ENCODE results near the gene NDOR1.

NDOR1 gene

DNA sequence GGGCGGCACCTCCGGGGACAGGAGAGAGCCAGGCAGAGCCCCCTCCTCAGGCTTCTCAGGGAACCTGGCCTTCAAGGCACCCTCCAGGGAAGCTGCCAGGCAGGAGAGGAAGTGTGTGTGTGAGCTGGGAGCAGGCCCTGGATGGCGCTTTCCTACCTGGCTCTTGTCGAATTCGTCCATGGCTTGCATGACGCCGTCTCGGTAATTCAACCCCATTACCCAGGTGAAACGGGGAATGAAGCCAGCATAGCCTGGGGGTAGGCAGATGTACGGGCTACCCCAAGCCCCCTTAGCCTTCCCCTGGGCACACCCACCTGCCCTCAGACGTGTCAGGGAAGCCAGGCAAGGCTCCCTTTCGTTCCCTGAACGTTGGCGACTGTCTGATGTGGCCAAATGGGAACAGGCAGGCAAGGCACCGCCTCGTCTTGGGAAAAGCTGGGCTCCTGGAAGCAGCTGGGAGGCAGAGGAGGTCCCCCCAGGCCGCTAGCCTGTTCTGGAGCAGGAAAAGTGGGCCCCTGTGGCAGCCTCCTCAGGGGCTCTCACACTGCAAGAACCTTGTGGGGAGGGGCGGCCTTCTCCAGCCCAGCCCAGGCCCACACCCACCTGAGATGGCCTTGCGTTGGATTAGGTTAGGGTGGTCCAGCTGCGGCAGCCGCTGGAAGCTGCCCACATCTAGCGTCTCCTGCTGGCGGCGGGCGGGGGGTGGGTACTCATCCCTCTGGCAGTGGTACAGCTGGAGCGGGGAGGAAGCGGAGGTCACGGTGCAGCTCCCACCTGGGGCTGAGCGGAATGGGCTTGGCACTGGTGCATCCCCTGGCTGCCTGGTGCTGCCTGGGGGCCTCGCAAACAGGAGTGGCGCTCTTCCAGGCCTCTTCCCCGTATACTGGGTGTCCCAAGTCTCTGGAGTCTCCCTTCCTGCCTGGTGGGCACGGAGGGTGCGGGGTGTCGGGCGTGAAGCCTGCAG is 39.3 kb downstream of the NDOR1 start:
- H3K27me3 ChIP-seq (replicated peaks; ENCODE audit: control insufficient read depth, insufficient read depth, low read length): no peaks in the 10 kb centered on the region
- no peak overlapping the region for H3K4me3 ChIP-seq (replicated peaks; ENCODE audit: low read depth, low read length)
- DNase-seq (ENCODE audit: extremely low read depth, insufficient read length): no peak
- TF ChIP-seq, protein P1, sequence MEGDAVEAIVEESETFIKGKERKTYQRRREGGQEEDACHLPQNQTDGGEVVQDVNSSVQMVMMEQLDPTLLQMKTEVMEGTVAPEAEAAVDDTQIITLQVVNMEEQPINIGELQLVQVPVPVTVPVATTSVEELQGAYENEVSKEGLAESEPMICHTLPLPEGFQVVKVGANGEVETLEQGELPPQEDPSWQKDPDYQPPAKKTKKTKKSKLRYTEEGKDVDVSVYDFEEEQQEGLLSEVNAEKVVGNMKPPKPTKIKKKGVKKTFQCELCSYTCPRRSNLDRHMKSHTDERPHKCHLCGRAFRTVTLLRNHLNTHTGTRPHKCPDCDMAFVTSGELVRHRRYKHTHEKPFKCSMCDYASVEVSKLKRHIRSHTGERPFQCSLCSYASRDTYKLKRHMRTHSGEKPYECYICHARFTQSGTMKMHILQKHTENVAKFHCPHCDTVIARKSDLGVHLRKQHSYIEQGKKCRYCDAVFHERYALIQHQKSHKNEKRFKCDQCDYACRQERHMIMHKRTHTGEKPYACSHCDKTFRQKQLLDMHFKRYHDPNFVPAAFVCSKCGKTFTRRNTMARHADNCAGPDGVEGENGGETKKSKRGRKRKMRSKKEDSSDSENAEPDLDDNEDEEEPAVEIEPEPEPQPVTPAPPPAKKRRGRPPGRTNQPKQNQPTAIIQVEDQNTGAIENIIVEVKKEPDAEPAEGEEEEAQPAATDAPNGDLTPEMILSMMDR (IDR thresholded peaks at IDR 0.05; ENCODE audit: insufficient read depth, low read length, poor library complexity, severe bottlenecking): no peak
- H3K36me3 ChIP-seq (ENCODE audit: control insufficient read depth, insufficient read depth, low read length): peaks cover 18% of the 10 kb centered on the region

DNA sequence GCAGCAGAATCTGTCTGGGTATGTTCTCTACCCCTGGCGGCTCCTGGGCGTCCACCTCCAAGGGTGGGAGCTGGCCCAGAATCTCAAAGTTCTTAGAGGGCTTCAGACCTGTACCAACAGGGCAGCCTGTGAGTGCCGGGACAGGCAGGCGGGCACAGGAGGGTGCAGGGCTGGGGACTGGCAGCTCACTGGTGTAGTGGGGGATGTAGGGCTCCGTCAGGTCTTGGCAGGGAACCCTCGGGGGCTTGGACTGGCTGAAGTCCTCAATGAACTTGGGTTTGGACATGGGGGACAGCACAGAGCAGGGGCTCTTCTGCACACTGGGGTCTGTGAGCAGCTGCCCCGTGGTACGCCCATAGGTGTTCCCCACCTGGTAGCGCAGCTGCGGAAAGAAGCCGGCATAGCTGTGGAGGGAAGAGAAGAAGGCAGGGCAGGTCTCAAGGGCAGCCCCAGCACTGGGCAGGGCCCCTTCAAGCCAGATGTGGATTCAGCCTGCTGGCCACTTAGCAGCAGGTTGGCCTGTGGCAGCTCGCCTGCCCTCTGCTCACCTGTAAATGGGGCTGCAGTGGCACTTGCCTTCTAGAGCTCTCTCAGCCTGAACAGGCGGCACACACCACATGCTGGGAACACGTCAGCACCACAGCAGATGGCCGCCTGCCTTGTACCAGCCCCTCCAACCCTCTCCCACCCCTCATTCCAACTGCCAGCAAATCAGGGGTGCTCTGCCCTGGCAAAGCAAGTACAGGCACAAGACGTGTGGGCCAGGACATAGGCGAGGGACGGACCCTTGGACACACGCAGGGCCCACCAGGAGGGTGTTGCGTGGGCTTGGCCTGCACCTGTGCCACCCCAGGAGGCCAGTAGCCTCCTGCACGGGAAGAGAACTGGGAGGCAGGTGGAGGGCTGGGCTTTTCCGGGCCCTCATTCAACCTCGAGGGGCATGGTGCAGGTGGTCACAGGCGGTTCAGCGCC is 40.2 kb downstream of the NDOR1 start:
- Histone ChIP-seq H3K4me3 (replicated peaks; ENCODE audit: low read depth, low read length) (no peak overlapping the region), H3K36me3 (ENCODE audit: control insufficient read depth, insufficient read depth, low read length) (peaks cover 18% of the 10 kb centered on the region), H3K27me3 (replicated peaks; ENCODE audit: control insufficient read depth, insufficient read depth, low read length) (no peaks in the 10 kb centered on the region)
- no peak for DNase-seq (ENCODE audit: extremely low read depth, insufficient read length)
- TF ChIP-seq, protein P1 (IDR thresholded peaks at IDR 0.05; ENCODE audit: insufficient read depth, low read length, poor library complexity, severe bottlenecking): no peak

DNA sequence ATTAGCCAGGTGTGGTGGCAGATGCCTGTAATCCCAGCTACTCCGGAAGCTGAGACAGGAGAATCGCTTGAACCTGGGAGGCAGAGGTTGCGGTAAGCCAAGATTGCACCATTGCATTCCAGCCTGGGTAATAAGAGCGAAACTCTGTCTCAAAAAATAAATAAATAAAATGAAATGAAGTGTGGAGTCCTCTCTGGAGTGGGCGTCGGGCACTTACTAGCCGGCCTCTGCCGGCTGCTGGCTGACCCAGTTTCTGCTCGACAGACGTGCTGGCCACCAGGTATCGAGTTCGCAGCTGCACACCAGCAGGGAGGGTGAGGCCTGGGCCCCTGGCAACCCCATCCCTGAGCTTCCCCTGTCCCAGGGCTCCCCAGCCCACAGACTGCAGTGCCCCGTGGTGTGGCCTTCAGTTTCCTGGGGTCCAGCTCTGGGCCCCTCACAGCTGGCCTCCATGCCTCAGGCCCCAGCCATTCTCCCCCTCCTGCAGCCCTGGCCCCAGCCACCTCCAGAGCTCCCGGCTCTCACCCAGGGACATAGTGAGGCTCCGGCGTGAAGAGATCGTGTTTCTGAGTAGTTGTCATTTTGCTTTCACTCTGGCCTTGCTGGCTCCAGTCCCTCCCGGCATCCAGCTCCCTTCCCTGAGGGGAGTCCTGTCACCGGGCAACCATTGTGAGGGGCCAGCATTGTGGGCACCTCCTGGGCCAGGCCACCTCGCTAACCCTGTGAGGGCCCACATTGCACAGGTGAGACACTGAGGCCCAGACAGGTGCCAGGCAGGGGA is 41.8 kb downstream of the NDOR1 start:
- DNase-seq (ENCODE audit: extremely low read depth, insufficient read length): no peak
- TF ChIP-seq, protein P1 (IDR thresholded peaks at IDR 0.05; ENCODE audit: insufficient read depth, low read length, poor library complexity, severe bottlenecking): no peak
- Histone ChIP-seq H3K27me3 (replicated peaks; ENCODE audit: control insufficient read depth, insufficient read depth, low read length) (no peaks in the 10 kb centered on the region), H3K36me3 (ENCODE audit: control insufficient read depth, insufficient read depth, low read length) (peaks cover 15% of the 10 kb centered on the region), H3K4me3 (replicated peaks; ENCODE audit: low read depth, low read length) (no peak overlapping the region)

DNA sequence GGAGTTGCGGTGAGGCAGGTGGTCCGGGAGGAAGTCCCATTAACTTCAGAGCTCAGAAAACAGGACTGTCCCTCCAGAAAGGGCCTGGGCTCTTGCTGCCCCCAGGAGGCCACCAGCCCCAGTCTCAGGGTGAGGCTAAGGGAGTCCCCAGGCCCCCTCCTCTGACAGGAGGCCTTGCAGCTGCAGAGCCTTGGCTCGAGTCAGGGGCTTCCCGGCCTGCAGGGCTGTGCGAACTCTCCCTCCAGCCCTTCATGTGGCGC is 42.3 kb downstream of the NDOR1 start:
- no peak for DNase-seq (ENCODE audit: extremely low read depth, insufficient read length)
- Histone ChIP-seq H3K27me3 (replicated peaks; ENCODE audit: control insufficient read depth, insufficient read depth, low read length) (no peaks in the 10 kb centered on the region), H3K36me3 (ENCODE audit: control insufficient read depth, insufficient read depth, low read length) (peaks cover 9% of the 10 kb centered on the region), H3K4me3 (replicated peaks; ENCODE audit: low read depth, low read length) (no peak overlapping the region)
- TF ChIP-seq, protein P1 (IDR thresholded peaks at IDR 0.05; ENCODE audit: insufficient read depth, low read length, poor library complexity, severe bottlenecking): no peak

DNA sequence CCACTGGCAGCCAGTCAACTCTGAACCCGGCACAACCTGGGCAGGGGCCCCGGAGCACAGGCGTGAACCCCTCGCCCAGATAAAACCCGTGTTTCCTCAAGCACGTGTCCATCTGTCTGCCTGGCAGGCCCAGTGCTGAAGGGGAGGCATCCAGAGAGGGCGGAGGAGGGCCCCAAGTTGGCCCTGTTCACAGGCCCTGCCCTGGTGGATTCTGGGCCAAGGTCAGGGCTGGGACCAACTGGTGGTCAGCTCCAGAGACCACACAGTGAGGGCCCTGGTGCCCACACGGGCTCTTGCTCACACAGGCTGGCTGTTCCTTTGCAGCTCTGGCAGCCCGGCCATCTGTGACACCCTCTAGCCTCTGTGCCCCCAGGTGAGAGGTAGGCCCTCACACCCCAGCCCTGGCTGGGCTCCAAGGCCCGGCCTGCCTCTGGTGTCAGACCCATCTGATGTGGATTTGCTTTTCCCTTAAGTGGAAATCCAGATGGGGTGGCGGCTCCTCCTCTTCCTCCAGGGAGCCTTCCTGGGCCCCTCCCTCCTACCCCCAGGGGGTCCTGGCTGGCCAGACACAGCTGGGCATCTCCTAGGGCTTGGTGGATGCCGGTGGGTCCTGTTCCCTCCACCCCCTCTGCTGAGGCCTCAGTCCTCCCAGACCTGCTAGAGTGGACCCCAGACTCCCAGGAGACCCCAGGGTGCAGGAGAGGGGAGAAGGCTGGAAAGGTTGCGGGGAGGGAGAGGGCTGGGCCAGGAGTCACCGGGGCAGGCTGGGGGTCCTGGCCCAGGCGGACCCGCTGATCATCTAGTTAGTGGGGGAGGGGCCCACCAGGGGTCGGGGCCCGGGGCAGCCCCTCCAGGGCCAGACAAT is 45.1 kb downstream of the NDOR1 start:
- TF ChIP-seq, protein P1 (IDR thresholded peaks at IDR 0.05; ENCODE audit: insufficient read depth, low read length, poor library complexity, severe bottlenecking): no peak
- no peak for DNase-seq (ENCODE audit: extremely low read depth, insufficient read length)
- no peaks in the 10 kb centered on the region for H3K27me3 ChIP-seq (replicated peaks; ENCODE audit: control insufficient read depth, insufficient read depth, low read length)
- H3K36me3 ChIP-seq (ENCODE audit: control insufficient read depth, insufficient read depth, low read length): no peaks in the 10 kb centered on the region
- no peak overlapping the region for H3K4me3 ChIP-seq (replicated peaks; ENCODE audit: low read depth, low read length)
